SW 1271 (cell line): ENCODE results near the gene CR1.
"Not testable (repeated sequence)": the region's sequence is repeated elsewhere in the genome, so short reads cannot be mapped to it uniquely, and the experiment has no call there.

ENCODE experiments used
- DNase-seq, 2 experiments: peaks; one replicate each; lab custom pipeline; 2025; lab: John Stamatoyannopoulos, UW

CR1 gene

DNA sequence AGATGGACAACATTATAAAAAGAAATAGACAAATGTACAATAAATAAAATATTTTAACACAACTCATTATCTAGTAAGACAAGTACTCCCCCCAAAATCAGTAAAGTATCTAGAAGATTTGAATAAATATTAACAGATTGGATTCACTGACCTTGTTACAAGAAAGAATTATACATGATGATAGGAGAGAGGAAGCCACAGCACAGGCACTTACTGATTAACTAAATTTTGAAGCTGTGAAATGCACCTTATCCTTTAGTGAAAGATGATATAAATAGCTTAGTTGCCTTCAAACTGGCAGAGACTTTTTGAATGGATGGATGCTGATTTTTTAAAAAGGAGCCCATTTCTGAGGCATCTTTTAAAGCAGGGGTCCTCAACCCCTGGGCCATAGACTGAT, 8.5 kb downstream of the CR1 start:
- no peak for DNase-seq

DNA sequence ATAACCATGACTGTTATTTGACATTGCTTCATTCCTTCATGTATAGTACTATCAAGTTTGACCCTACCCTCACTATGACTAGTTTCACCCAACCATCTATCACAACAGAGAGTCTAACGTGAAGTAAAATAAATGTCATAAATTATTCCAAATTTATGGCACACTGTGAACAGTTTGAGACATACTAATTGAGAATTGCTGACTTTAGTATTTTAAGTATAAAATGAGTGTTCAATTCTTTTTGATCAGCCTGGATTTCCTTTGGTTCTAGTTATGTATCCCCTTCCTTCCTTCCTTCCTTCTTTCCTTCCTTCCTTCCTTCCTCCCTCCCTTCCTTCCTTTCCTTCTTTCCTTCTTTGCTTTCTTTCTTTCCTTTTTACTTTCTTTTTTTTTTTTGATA, 14.5 kb downstream of the CR1 start:
- no peak for DNase-seq

DNA sequence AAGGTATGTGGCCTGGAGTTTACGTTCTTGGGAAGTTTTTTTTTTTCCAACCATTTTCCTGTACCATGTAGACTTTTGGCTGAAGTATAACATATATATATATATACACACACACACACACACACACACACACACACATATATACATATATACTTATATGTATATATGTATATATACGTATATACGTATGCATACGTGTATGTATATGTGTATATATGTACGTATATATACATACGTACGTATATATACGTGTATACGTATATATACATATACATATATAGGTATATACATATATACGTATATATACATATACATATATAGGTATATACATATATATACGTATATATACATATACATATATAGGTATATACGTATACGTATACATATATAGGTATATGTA, 18.9 kb downstream of the CR1 start:
- no peak for DNase-seq

DNA sequence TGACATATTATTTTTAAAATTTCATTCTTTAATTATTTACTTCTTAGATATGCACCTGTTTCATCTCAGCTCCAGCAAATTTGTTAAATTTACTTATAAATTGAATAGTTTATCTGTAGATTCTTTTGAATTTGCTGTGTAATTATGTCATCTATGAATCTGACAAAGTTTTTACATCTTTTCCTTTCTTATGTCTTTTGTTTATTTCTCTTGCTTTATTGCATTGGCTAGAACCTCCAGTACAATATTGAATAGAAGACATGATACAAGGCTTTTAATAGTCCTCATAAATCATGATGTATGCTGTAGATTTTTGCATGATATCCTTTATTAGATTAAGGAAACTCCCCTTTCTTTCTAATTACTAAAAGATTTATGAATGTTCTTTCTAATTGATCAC, 20.8 kb downstream of the CR1 start:
- no peak for DNase-seq

DNA sequence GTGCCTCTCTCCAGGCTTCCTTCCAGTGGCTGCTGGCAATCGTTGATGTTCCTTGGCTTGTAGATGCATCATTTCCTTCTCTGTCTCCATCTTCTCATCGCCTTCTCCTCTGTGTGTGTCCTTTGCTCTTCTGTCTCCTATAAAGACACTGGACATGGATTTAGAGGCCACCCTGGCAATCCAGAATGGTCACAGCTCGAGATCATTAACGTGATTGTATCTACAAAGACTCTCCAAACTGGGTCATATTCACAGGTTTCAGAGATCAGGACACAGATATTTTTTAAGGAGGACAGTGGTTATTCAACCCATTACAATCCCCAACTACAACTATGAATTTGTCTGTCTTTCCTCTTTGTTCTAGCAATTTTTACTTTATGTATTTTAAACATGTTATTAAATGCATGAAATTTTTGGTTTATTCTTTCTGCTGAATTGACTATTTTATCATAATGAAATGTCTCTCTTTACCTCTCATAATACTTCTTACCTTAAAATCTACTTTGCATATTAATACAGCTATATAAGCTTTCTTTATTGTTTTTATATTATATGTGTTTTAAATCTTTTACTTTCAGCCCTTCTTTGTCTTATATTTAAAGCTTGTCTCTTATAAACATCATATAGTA, 22.8 kb downstream of the CR1 start:
- DNase-seq, result no peak

GRCh38 chr1:207519505-207520399, 23.8 kb downstream of the CR1 start:
- no peak for DNase-seq

- DNase-seq, result not testable (repeated sequence)
Observed at GRCh38 chr1:207520400-207521345, 24.7 kb downstream of the CR1 start.

- DNase-seq, result not testable (repeated sequence)
Observed at GRCh38 chr1:207525239-207525638, 29.3 kb downstream of the CR1 start.

DNA sequence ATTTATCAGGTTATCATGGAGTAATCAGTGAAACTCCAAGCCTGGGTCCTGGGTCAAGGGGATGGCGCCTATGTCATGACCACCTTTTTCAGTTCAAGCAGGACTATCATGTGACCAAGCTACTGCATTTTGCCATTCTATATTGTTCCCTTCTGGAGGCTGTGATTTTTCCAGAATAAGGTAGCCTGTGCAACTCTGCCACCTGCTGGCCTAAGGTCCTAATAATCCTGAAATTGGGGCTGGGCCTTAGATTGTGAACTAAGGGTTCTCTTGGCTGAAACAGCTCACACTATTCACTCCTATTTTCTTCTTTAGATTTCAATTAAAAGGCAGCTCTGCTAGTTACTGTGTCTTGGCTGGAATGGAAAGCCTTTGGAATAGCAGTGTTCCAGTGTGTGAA, 32.4 kb downstream of the CR1 start:
- DNase-seq, result not testable (repeated sequence)

- DNase-seq, result not testable (repeated sequence)
Observed at GRCh38 chr1:207536263-207536662, 40.3 kb downstream of the CR1 start.

- not testable (repeated sequence) for DNase-seq
Observed at GRCh38 chr1:207546677-207547357, 50.9 kb downstream of the CR1 start.

- DNase-seq, result not testable (repeated sequence)
Observed at GRCh38 chr1:207554823-207555222, 58.9 kb downstream of the CR1 start.

- DNase-seq, result peak in 1 of 2 experiments; percentile 3
Observed at GRCh38 chr1:207565546-207566468, 69.8 kb downstream of the CR1 start.

GRCh38 chr1:207571926-207572325, 76.0 kb downstream of the CR1 start:
- not testable (repeated sequence) for DNase-seq

DNA sequence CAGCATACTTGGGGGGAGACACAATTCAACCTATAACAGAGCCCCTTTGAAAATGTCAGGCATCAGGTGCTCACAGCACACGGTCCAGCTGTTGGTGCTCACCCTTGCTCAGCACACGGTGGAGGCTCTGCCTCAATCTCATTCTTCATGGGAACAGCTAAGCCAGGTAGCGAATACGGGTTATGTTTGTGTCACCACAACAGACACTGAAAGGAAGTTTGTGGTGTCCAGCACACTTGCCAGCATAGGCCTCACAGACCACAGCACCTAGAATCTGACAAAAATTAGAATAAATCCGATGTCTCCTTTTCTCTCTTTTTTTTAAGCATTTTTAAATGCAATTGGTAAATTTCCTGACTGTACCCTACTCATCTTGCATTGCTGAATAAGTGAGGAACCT, 77.1 kb downstream of the CR1 start:
- DNase-seq, result not testable (repeated sequence)

- DNase-seq, result not testable (repeated sequence)
Observed at GRCh38 chr1:207575381-207575780, 79.4 kb downstream of the CR1 start.

- no peak for DNase-seq
Observed at GRCh38 chr1:207578796-207579435, 83.0 kb downstream of the CR1 start.

DNA sequence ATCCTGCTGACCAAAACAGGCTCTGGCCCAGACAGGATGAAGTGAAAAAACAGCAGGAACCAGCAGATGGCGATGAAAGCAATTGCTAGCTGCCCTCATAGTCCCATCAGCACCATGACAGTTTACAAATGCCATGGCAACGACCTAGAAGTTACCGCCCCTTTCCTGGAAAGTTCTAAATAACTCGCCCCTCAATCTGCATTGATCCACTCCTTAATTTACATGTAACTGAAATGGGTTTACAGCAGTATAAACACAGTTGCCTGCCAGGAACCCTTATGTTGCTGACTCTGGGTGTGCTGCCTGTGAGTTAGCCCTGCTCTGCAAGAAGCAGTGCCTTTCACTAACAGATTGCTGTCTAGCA, 83.5 kb downstream of the CR1 start:
- DNase-seq, result peak; percentile 8 to 56

DNA sequence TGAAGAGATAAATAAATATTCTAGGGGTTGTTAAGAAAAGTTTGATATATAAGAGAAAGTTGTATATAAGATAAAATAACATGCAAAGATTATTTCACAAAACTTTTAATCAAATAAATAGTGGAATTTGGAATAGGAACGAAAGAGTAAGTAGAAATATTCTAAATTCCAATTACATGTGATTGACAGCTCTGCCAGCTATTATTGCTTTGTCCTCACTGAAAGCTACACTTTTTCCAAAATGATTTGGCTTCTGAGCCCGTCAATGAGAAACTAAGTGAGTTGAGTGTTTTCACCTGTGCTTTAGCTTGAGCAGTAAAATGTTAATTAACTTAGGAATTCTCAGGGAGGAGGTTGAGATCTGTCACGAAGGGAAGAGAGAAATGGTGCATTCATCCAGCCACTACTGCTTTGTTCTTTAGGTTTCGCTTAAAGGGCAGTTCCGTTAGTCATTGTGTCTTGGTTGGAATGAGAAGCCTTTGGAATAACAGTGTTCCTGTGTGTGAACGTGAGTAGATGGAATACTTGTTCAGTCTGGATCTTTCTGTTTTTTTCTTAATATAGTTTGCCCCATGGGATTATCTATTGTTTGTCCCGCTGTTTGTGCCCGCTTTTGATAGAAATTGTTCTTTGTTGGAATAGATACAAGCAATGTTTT, 85.7 kb downstream of the CR1 start:
- DNase-seq, result no peak

GRCh38 chr1:207589506-207589905, 93.5 kb downstream of the CR1 start:
- DNase-seq, result not testable (repeated sequence)
